Body of pancreas (tissue), 4 donors: ENCODE measurements around the gene WASF1.

ENCODE experiments used
- CTCF ChIP-seq, 7 experiments: fragments of 450-650 bp in 4 of 7; fragments of 200-600 bp in 3 of 7; sonication (generic) in 3 of 7; IDR thresholded peaks; one replicate each; pipeline ENCODE4 v1.5.1; 2016 to 2019; ENCODE audit warnings: antibody characterized with exemption in 7 of 7
- POLR2A ChIP-seq, 3 donors: fragments of 450-650 bp; IDR thresholded peaks; one replicate each; pipeline ENCODE4 v1.6.1; 2016; ENCODE audit warnings: antibody characterized with exemption in 3 of 3, mild to moderate bottlenecking in 2 of 3

GRCh38 chr6:110195639-110196038, 16.2 kb upstream of the WASF1 start:
- TF ChIP-seq CTCF (IDR thresholded peaks at IDR 0.05) (no peak), POLR2A (IDR thresholded peaks at IDR 0.05) (no peak)
